SU-DHL-6 (cell line): ENCODE data around the gene FSHB.

Experiments used
- H2AFZ ChIP-seq: fragments of 200-600 bp; sonication (generic); 2 replicates; pipeline ENCODE4 v1.6.1; 2014; ENCODE audit warnings: low read depth, mild to moderate bottlenecking, moderate library complexity, mixed read lengths, antibody characterized with exemption, low read length; ENCODE audit not compliant: severe bottlenecking
- H3F3A ChIP-seq: fragments of 200-600 bp; shearing (Covaris generic); 2 replicates; pipeline ENCODE4 v1.6.0; 2016; ENCODE audit warnings: antibody characterized with exemption, mild to moderate bottlenecking; ENCODE audit not compliant: insufficient read depth
- H3K27ac ChIP-seq: fragments of 200-600 bp; sonication (generic); 2 replicates; pipeline ENCODE4 v1.5.1; 2016; ENCODE audit warnings: low read depth, mild to moderate bottlenecking, low read length, moderate library complexity, mixed read lengths
- H3K27me3 ChIP-seq: fragments of 200-600 bp; sonication (generic), shearing (Covaris generic); 2 replicates; pipeline ENCODE4 v1.6.0; 2014; ENCODE audit warnings: mild to moderate bottlenecking, low read length
- H3K36me3 ChIP-seq: fragments of 200-600 bp; sonication (generic); 2 replicates; pipeline ENCODE4 v1.6.1; 2014; ENCODE audit warnings: mild to moderate bottlenecking, low read length, mixed read lengths
- H3K4me2 ChIP-seq: fragments of 300-600, 200-600 bp; shearing (Covaris generic), sonication (generic); 2 replicates; pipeline ENCODE4 v1.6.0; 2014; ENCODE audit warnings: low read length, low read depth, mild to moderate bottlenecking; ENCODE audit not compliant: poor library complexity, severe bottlenecking
- H3K4me3 ChIP-seq: fragments of 200-600 bp; sonication (generic); 2 replicates; pipeline ENCODE4 v1.5.1; 2014; ENCODE audit warnings: antibody characterized with exemption, low read length, mild to moderate bottlenecking, mixed read lengths; ENCODE audit not compliant: insufficient read depth, poor library complexity, severe bottlenecking
- H3K79me2 ChIP-seq: fragments of 200-600 bp; sonication (generic); 2 replicates; pipeline ENCODE4 v1.6.1; 2014; ENCODE audit warnings: mild to moderate bottlenecking, low read length, moderate library complexity; ENCODE audit not compliant: insufficient read depth
- H3K9ac ChIP-seq: fragments of 200-600 bp; sonication (generic); 2 replicates; pipeline ENCODE4 v1.7.0; 2014; ENCODE audit warnings: mild to moderate bottlenecking, low read length
- H3K9me2 ChIP-seq: fragments of 200-600 bp; sonication (generic); replicated peaks from 2 replicates; pipeline ENCODE4 v1.6.1; 2014; ENCODE audit warnings: low read length; ENCODE audit not compliant: insufficient read depth
- H3K9me3 ChIP-seq: fragments of 200-600 bp; sonication (generic); 2 replicates; pipeline ENCODE4 v1.6.1; 2014; ENCODE audit warnings: low read length, mixed read lengths; ENCODE audit not compliant: insufficient read depth
- H4K20me1 ChIP-seq: fragments of 200-600 bp; sonication (generic); 2 replicates; pipeline ENCODE4 v1.6.1; 2014; ENCODE audit warnings: low read depth, mild to moderate bottlenecking, antibody characterized with exemption, low read length, moderate library complexity, mixed read lengths
- EZH2phosphoT487 ChIP-seq: fragments of 200-600 bp; sonication (generic), shearing (Covaris generic); conservative IDR thresholded peaks from 2 replicates; pipeline ENCODE4 v1.6.1; 2018; ENCODE audit warnings: mild to moderate bottlenecking, antibody characterized with exemption, low read length, moderate library complexity, mixed read lengths
- TF ChIP-seq, protein P1 (sequence below): fragments of 200-600 bp; sonication (generic); IDR thresholded peaks from one replicate; pipeline ENCODE4 v1.5.1; 2017; ENCODE audit warnings: antibody characterized with exemption, mild to moderate bottlenecking, low read length, moderate library complexity; ENCODE audit not compliant: insufficient read depth, poor library complexity, severe bottlenecking

Gene FSHB

DNA sequence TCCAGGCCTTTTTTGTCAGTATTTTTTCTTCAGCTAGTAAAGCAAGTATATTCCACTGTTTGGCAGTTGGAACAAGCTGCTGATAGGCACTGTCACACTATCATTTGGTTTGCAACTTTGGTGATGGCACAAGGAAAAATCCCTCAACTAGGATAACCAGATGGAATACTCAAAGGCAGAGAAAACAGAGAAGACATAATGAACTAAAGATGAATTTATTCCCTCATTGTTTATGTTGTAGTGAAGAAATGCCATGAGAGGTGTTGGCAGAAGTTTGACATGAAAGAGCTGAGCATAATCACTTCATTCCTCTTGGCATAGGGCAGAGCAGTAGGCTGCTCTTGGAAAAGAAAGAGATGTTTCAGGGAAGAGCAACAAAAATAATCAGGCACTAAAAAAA, 39.9 kb downstream of the FSHB start:
- no peak for TF ChIP-seq EZH2phosphoT487
- Histone ChIP-seq H3K27ac (no peak overlapping the region), H3K4me3 (no peak overlapping the region), H3K9me2 (no peaks in the 10 kb centered on the region), H3K36me3 (no peaks in the 10 kb centered on the region), H4K20me1 (no peaks in the 10 kb centered on the region), H3K9me3 (no peaks in the 10 kb centered on the region), H3K79me2 (no peaks in the 10 kb centered on the region), H3K4me2 (no peak overlapping the region), H2AFZ (no peak overlapping the region), H3K27me3 (no peaks in the 10 kb centered on the region), H3K9ac (no peak overlapping the region), H3F3A (no peaks in the 10 kb centered on the region)

DNA sequence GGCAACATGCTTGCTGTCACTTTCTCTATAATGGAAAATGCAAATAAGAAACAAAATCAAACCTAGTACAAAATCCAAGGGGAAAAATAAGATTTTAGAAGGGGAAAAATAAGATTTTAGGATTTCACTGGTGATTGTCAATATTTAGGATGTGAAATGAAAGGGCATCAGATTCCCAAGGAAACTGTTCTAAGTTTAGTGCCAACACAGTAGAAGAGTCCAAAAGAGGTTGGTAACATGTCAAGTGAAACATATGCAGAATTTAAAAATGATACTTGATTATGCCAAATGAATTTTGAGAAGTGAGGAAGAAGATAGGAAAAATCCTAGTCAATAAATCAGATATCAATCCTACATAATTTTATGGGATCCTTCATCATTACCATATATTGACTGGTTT, 46.4 kb downstream of the FSHB start:
- H3K4me2 ChIP-seq: no peak overlapping the region
- no peak overlapping the region for H3K9ac ChIP-seq
- no peaks in the 10 kb centered on the region for H3K36me3 ChIP-seq
- TF ChIP-seq, protein P1, sequence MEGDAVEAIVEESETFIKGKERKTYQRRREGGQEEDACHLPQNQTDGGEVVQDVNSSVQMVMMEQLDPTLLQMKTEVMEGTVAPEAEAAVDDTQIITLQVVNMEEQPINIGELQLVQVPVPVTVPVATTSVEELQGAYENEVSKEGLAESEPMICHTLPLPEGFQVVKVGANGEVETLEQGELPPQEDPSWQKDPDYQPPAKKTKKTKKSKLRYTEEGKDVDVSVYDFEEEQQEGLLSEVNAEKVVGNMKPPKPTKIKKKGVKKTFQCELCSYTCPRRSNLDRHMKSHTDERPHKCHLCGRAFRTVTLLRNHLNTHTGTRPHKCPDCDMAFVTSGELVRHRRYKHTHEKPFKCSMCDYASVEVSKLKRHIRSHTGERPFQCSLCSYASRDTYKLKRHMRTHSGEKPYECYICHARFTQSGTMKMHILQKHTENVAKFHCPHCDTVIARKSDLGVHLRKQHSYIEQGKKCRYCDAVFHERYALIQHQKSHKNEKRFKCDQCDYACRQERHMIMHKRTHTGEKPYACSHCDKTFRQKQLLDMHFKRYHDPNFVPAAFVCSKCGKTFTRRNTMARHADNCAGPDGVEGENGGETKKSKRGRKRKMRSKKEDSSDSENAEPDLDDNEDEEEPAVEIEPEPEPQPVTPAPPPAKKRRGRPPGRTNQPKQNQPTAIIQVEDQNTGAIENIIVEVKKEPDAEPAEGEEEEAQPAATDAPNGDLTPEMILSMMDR: no peak
- TF ChIP-seq EZH2phosphoT487: no peak
- no peak overlapping the region for H3K4me3 ChIP-seq
- H2AFZ ChIP-seq: no peak overlapping the region
- H3K9me3 ChIP-seq: no peaks in the 10 kb centered on the region
- H4K20me1 ChIP-seq: no peaks in the 10 kb centered on the region
- no peaks in the 10 kb centered on the region for H3K79me2 ChIP-seq
- no peak overlapping the region for H3K27ac ChIP-seq
- H3F3A ChIP-seq: no peaks in the 10 kb centered on the region
- no peaks in the 10 kb centered on the region for H3K9me2 ChIP-seq
- H3K27me3 ChIP-seq: no peaks in the 10 kb centered on the region

DNA sequence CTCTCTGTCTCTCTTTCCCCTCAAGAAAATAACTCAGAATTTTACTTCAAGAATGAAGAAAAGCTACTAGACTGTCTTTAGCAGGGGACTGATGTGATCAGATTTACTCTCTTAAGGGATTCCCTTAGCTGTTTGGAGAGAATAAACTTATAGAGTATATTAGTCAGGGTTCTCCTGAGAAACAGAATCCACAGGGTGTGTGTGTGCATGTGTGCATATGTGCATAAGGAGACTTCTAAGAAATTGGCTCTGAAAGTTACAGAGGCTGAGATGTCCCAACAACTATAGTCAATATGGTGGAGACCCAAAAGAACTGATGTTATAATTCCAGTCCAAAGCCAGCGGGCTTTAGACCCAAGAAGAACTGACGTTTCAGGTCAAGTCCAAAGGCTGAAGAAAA, 49.0 kb downstream of the FSHB start:
- H3F3A ChIP-seq: no peaks in the 10 kb centered on the region
- no peaks in the 10 kb centered on the region for H3K9me2 ChIP-seq
- no peak overlapping the region for H3K4me3 ChIP-seq
- H4K20me1 ChIP-seq: no peaks in the 10 kb centered on the region
- no peaks in the 10 kb centered on the region for H3K9me3 ChIP-seq
- H3K27ac ChIP-seq: no peak overlapping the region
- no peaks in the 10 kb centered on the region for H3K27me3 ChIP-seq
- TF ChIP-seq, protein P1: no peak
- TF ChIP-seq EZH2phosphoT487: no peak
- no peaks in the 10 kb centered on the region for H3K79me2 ChIP-seq
- no peaks in the 10 kb centered on the region for H3K36me3 ChIP-seq
- H3K9ac ChIP-seq: no peak overlapping the region
- no peak overlapping the region for H2AFZ ChIP-seq
- H3K4me2 ChIP-seq: no peak overlapping the region

DNA sequence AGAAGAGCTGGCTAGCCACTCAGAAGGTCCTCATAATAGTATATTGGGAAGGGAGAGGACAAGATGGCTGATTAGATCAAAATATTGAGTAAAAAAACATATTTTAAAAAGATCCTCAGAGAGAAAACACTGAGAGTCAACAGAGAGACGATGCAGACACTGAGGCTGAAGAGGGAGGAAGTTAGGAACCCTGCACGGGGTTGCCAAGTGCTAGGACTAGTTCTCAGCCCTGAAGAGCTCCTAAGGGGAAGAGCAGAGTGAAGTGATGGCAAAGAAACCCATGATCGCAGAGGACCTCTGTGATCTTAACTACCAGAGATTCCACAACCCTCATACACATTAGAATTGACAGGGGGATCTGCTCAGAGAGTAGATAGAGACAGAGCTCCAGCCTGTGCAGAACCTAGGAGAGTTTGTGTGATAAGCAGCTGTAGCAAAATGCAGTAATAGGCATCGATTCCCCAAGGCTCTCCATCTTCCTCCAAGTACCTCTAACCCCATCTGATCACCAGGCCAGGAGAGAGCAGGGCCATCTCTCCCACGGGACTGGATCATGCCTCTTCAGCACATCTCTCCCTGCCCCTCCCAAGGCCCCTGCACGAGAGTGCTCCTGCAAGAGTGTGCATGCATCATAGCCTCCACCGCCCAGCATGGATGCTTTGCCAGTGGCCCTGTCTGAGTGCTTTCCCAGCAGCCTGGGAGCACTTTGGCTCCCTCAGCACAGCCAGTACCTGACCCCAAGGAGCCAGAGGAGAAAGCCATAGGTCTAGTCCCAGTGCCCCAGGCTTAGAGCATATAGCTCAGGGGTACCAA, 50.9 kb downstream of the FSHB start:
- Histone ChIP-seq H3K4me2 (no peak overlapping the region), H3K9ac (no peak overlapping the region), H3K27ac (no peak overlapping the region), H3K4me3 (no peak overlapping the region), H3K79me2 (no peaks in the 10 kb centered on the region), H3K36me3 (no peaks in the 10 kb centered on the region), H4K20me1 (no peaks in the 10 kb centered on the region), H3K27me3 (no peaks in the 10 kb centered on the region), H3K9me3 (no peaks in the 10 kb centered on the region), H3F3A (no peaks in the 10 kb centered on the region), H3K9me2 (no peaks in the 10 kb centered on the region), H2AFZ (no peak overlapping the region)
- no peak for TF ChIP-seq EZH2phosphoT487
- TF ChIP-seq, protein P1: no peak
